Measurements from ENCODE around the gene LRRC32. TPM values are rescaled to one million over a fixed set of nuclear protein-coding genes. Genes with fewer than 3 reads are reported as not detected.
A peak's percentile ranks its signal among the peaks of the same experiment; 100 is the strongest.
"Not testable (repeated sequence)": the region's sequence is repeated elsewhere in the genome, so short reads cannot be mapped to it uniquely, and the experiment has no call there.

Gene LRRC32
- total RNA-seq, 1 donor from 2014 or later: 39.6 TPM

GRCh38 chr11:76648061-76648460 is 22.5 kb downstream of the LRRC32 start:
- no peak overlapping the region for H3K4me3 Mint-ChIP-seq (ENCODE audit: unreplicated experiment)
- peaks cover 3% of the 10 kb centered on the region for H3K36me3 Mint-ChIP-seq (ENCODE audit: unreplicated experiment)
- H3K27ac Mint-ChIP-seq (ENCODE audit: unreplicated experiment): no peak overlapping the region
- H3K27me3 Mint-ChIP-seq (ENCODE audit: unreplicated experiment): peaks cover 49% of the 10 kb centered on the region
- TF ChIP-seq CTCF (IDR thresholded peaks at IDR 0.05): no peak
- no peak for DNase-seq (ENCODE audit: extremely low spot score, unreplicated experiment)
- H3K4me1 Mint-ChIP-seq (ENCODE audit: unreplicated experiment): peaks cover 7% of the 10 kb centered on the region
- H3K9me3 Mint-ChIP-seq (ENCODE audit: unreplicated experiment): peaks cover 9% of the 10 kb centered on the region

GRCh38 chr11:76646882-76647534 is 23.5 kb downstream of the LRRC32 start:
- no peak overlapping the region for H3K27ac Mint-ChIP-seq (ENCODE audit: unreplicated experiment)
- no peak for DNase-seq (ENCODE audit: extremely low spot score, unreplicated experiment)
- peaks cover 7% of the 10 kb centered on the region for H3K4me1 Mint-ChIP-seq (ENCODE audit: unreplicated experiment)
- H3K27me3 Mint-ChIP-seq (ENCODE audit: unreplicated experiment): peaks cover 55% of the 10 kb centered on the region
- no peak overlapping the region for H3K4me3 Mint-ChIP-seq (ENCODE audit: unreplicated experiment)
- peaks cover 9% of the 10 kb centered on the region for H3K9me3 Mint-ChIP-seq (ENCODE audit: unreplicated experiment)
- H3K36me3 Mint-ChIP-seq (ENCODE audit: unreplicated experiment): peaks cover 3% of the 10 kb centered on the region
- no peak for TF ChIP-seq CTCF (IDR thresholded peaks at IDR 0.05)

- Mint-ChIP-seq H3K36me3 (ENCODE audit: unreplicated experiment) (peaks cover 3% of the 10 kb centered on the region), H3K27me3 (ENCODE audit: unreplicated experiment) (peaks cover 59% of the 10 kb centered on the region), H3K27ac (ENCODE audit: unreplicated experiment) (no peak overlapping the region), H3K4me1 (ENCODE audit: unreplicated experiment) (peaks cover under 1% of the 10 kb centered on the region), H3K4me3 (ENCODE audit: unreplicated experiment) (no peak overlapping the region), H3K9me3 (ENCODE audit: unreplicated experiment) (peaks cover 9% of the 10 kb centered on the region)
- TF ChIP-seq CTCF (IDR thresholded peaks at IDR 0.05): no peak
- DNase-seq (ENCODE audit: extremely low spot score, unreplicated experiment): no peak
Measured at GRCh38 chr11:76644591-76644990, 26.0 kb downstream of the LRRC32 start.

- not testable (repeated sequence) for H3K27ac Mint-ChIP-seq (ENCODE audit: unreplicated experiment); H3K4me1 Mint-ChIP-seq (ENCODE audit: unreplicated experiment); H3K36me3 Mint-ChIP-seq (ENCODE audit: unreplicated experiment); H3K9me3 Mint-ChIP-seq (ENCODE audit: unreplicated experiment); H3K4me3 Mint-ChIP-seq (ENCODE audit: unreplicated experiment); DNase-seq (ENCODE audit: extremely low spot score, unreplicated experiment)
- H3K27me3 Mint-ChIP-seq (ENCODE audit: unreplicated experiment): peaks cover 60% of the 10 kb centered on the region
Measured at GRCh38 chr11:76643711-76644110, 26.8 kb downstream of the LRRC32 start.

GRCh38 chr11:76642341-76642740 is 28.2 kb downstream of the LRRC32 start:
- TF ChIP-seq CTCF (IDR thresholded peaks at IDR 0.05): no peak
- H3K9me3 Mint-ChIP-seq (ENCODE audit: unreplicated experiment): peaks cover 9% of the 10 kb centered on the region
- DNase-seq (ENCODE audit: extremely low spot score, unreplicated experiment): peak; percentile 67

More at GRCh38 chr11:76642341-76642740, 28.2 kb downstream of the LRRC32 start:
- Mint-ChIP-seq H3K4me3 (ENCODE audit: unreplicated experiment) (no peak overlapping the region), H3K36me3 (ENCODE audit: unreplicated experiment) (peaks cover 3% of the 10 kb centered on the region), H3K4me1 (ENCODE audit: unreplicated experiment) (no peaks in the 10 kb centered on the region), H3K27me3 (ENCODE audit: unreplicated experiment) (peaks cover 48% of the 10 kb centered on the region), H3K27ac (ENCODE audit: unreplicated experiment) (no peak overlapping the region)

Measured in osteocyte (in vitro differentiated cells).